NCI-H1092 (cell line): ENCODE data around the gene CLCF1.
A peak's percentile ranks its signal among the peaks of the same experiment; 100 is the strongest.

Source experiments
- DNase-seq: peaks from one replicate; lab custom pipeline; 2025; lab: John Stamatoyannopoulos, UW

CLCF1 gene

GRCh38 chr11:67356387-67356863 lies 17.0 kb downstream of the CLCF1 start:
- no peak for DNase-seq

DNA sequence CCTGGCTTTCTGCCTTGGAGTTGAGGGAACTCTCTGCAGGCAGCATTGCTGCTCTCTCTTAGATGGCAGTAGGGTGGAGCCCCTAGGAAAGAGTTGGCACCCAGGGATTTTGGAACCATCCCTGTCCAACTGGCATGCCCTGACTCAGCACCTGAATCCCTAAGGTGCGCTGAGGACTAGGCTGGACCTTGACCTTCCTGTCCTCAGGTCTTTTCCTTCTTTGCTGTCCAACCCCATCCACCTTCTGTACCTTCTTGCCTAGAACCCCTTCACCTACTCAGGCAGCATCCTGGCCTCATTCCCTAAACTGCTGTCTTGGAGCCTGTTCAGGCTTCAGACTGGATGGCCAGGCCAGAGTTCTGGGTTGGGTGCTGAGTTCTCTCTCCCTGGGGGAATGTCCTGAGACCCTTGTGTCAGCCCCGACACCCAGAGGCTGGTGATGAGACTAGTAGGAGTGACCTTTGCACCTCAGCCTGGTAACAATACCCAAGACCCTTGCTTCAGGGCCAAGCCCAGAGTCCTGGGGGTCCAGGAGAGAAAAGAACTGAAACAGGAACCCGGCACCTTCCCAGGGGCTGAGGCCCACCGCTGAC lies 17.5 kb downstream of the CLCF1 start:
- no peak for DNase-seq

DNA sequence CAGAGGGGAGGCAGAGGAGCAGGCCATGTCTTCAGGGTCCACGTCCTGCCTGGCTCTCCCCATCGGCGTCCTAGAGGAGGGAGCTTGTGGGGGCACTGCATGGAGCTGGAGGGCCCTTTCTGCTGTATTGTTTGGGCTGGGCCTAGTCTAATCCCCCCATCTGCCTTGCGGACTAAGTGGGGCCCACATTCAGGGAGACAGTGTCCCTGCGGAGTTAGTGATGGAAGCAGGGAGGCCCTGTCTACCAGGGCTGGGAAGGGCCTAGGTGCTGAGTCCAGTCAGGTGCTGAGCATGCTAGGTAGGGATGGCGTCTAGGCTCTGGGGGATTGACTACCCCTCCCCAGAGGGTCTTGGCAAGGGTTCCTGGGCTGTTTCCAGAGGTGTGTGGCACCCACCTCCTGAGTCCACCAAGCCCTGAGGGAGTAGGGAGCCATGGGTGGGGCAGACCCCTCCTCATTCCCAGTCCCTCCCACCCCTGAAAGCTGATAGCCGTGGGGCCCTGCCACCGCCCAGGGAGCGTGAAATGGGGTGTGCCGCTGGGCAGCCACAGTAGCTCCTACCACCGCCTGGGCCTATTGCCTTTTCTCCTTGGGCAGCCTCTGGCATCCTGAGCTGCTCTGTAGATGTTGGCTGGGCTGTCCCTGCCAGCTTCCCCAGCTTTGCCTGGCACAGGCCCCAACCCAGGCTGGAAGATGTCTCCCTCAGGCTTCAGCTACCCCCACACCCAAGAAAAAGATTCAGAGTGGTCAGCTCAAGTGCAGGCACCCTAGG lies 18.2 kb downstream of the CLCF1 start:
- no peak for DNase-seq

- no peak for DNase-seq
These were observed 19.0 kb downstream of the CLCF1 start for GRCh38 chr11:67354075-67355022.

DNA sequence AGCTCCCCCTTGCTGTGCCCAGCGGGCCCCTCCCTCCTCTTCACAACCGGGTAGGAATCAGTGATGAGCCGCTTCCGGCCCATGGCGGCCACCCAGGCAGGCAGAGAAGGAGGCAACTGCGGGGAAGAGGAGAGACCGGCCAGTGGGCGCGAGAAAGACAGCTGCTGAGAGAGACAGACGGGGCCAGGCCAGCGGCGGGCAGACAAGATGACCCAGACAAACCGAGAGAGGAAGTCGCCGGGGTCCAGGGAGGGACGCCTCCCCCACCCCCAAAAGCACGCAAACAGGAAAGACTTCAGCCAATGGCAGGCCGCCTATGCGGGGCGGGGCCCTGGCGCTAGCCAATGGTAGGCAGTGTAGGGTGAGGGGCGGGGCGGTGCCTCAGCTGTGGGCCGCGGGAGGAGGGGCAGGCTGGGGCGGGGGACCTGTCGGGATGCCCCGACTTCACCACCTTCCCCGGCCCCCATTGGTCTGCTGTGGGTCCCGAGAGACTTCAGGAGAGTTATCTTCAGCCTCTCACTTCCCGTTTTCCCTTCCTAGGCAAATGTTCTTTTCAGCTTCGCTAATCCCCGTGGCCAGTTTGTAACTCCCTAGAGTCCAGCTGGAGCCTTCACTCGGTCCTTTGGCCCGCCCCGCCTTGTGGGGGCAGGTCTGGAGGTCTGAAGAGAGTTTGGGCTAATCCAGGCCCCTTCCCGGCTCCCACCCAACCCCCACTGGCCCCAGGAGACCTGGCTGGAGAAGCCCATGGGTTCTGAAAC lies 19.9 kb downstream of the CLCF1 start, which contains the start of gene POLD4:
TSS of gene POLD4 (minus strand) at position 230 of the 758 bp plus-strand sequence. CDS start at position 83, 147 bp downstream.
- DNase-seq: peak; percentile 90

DNA sequence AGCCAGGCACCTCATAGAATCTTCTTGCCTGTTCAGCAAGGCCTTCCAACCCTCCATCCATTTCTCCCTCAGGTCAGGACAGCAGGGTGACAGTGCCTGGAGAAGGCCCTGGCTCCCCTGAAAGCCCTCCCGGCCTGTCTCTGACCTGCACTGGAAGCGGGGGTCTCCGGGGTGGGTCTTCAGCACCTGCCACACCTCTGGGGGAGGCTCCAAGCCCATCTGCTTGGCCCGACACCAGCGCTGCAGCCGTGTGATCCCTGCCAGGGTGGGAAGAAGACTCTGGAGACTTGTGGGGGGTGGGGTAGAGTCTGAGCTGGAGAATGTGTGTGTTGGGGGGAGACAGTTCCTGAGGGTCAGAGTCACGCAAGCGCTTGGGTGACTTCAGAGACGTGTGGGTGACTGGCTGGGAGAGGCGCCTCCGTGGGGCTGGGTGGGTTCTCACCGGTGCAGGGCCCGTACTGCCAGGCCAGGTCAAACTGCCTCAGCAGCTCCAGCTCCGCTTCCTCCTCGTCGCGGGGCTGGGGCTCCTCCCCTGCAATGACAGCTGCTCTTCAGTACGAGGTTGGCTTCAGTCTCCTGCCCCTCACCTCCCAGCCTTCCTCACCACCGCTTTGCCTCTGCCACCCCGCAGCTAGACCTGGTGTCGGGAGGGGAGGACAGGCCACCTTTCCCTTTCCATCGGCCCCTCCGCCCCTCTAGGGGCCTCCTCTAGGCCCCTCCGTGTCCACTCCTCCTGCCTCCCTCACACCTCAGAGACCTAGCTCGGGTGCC lies 20.7 kb downstream of the CLCF1 start:
- no peak for DNase-seq

GRCh38 chr11:67351275-67352005 lies 22.0 kb downstream of the CLCF1 start:
- DNase-seq: peak; percentile 36

- DNase-seq: no peak
These were observed 23.4 kb downstream of the CLCF1 start for GRCh38 chr11:67349928-67350465.

- no peak for DNase-seq
These were observed 23.9 kb downstream of the CLCF1 start for GRCh38 chr11:67349457-67349856.

DNA sequence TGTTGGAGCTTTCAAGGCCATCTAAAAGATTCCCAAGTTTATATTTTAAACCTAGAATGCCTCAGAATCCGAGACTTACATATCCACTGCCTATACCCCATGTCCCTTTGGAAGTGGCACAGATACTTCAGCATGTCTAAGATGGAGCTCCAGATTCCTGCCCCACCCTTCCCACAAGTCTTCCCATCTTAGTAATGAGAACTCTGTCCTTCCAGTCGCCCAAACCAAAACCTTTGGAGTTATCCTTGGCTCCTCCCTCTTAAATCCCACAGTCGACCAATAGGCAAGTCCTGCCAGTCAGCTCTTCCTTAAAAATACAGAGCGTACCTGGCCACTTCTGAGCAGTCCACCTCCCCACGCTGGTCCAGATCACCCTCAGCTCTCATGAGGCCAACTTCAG lies 24.4 kb downstream of the CLCF1 start:
- DNase-seq: no peak

DNA sequence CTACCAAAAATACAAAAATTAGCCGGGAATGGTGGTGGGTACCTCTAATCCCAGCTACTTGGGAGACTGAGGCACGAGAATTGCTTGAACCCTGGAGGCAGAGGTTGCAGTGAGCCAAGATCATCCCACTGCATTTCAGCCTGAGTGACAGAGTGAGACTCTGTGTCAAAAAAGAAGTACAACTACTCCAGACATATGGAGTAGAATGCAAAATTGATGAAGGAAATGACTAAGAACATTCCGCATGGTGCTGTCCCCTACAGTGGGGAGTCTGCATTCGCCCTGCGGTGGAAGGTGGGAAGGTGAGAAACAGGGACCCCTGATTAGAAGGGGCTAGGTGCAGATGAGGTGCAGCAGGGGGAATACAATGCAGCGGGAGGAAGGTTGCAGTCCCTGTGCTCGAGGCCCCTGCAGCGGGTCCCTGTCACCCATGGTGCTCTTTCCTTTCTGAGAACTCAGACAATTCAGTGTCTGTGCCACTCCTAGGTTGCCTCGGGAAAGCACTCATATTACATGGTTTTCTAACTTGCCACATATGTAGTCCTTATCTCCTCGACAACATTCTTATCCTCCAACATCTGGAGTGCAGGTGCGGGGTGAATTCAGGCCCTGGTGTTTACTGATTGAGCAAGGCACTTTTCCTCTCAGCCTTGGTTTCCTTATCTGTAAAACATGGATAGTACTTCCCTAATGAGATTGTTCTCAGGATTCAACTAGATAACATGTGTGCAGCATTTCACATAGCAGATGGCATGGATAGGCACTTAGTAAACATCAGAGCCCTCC lies 25.2 kb downstream of the CLCF1 start:
- no peak for DNase-seq

DNA sequence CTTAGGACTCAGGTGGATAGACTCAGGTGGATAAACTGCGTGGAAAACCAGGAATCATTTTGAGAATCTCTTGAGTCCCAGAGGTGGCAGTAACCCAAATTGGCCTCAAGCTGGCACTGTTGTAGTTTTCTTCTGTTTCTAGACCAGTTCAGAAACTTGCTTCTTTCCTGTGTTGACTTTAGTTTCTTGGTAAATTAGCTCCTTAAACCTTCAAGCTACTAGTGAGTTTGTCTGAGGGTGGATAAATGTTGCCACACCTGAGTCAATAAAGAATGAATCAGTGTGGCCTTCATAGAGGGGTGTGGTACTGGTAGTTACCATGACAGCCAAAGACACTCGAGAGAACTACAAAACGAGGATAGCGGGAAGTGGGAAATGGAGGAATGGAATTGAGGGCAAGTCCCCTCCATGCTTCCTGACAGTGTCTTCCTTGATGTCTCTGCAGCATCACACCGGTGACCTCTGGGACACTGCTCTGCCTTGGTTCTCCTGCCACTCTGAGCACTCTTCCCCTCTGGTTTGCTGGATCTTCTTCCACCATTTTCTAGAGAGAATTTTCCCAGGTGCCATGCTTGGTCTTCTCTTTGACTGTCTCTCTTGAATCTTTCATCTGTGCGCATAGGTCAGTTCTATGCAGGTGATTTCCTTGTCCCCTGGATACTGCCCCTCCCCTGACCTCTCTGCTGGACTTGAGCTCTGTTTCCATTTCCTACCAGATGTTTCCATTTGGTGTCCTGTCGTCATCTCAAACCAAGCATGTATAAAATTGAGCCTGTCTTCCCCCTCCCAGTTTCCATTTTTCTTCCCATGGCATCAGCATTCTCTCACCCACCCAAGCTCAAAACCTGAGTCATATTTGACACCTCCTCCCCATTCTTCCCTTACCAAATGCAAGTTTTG lies 27.2 kb downstream of the CLCF1 start:
- DNase-seq: no peak

- no peak for DNase-seq
These were observed 28.0 kb downstream of the CLCF1 start for GRCh38 chr11:67345247-67345919.

DNA sequence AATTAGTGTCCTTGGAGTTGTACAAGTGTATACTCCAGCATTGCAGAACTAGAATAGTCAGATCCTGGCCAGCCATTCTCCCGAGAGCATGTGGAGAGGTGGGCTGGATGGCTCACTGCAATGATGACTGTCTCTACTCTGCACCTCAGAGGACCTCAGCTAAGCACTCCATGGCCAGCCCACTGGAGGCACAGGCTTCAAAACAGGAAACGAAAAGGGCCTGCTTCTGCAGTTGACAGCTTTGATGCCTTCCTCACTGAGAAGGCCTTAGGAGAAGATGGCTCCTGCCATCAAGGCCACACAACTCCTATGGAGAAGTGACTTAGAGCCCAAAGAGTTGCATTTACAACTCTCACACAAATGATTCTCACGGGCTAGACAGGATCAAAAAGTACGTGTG lies 29.1 kb downstream of the CLCF1 start:
- DNase-seq: no peak

GRCh38 chr11:67337257-67337656 lies 36.1 kb downstream of the CLCF1 start:
- DNase-seq: no peak

DNA sequence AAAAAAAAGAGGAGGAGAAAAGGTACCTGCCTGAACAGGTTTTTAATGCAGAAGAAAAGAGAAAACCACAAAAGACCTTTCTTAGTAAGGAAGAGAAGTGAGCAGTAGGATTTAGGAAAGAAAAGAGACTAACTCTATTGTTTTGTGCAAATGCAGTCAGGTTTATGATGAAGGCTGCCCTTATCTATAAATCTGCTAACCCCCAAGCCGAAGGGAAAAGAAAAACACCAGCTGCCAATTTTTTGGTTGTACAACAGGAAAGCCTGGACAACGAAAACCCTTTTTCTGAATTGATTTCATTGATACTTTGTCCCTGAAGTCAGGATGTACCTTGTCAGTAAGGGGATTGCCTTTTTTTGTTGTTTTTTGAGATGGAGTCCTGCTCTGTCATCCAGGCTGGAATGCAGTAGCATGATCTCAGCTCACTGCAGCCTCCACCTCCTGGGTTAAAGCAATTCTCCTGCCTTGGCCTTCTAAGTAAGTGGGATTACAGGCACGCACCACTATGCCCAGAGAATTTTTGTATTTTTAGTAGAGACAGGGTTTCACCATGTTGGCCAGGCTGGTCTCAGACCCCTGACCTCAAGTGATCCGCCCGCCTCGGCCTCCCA lies 41.2 kb downstream of the CLCF1 start:
- no peak for DNase-seq

- DNase-seq: no peak
These were observed 49.9 kb downstream of the CLCF1 start for GRCh38 chr11:67323526-67323925.
